ENCODE results near the gene SCFD2.

GRCh38 chr4:52879471-52879870 lies 486.4 kb downstream of the SCFD2 start:
- TF ChIP-seq CTCF (conservative IDR thresholded peaks at IDR 0.05; ENCODE audit: low read depth, low read length): no peak
- TF ChIP-seq EZH2phosphoT487 (IDR thresholded peaks at IDR 0.05; ENCODE audit: borderline replicate concordance, low read length): no peak
- TF ChIP-seq EZH2 (IDR thresholded peaks at IDR 0.05; ENCODE audit: low read length, unreplicated experiment): no peak

All from PC-3 (cell line).